HK-2 (cell line): Measurements from ENCODE around the gene SPR.
A peak's percentile ranks its signal among the peaks of the same experiment; 100 is the strongest.

Source experiments
- DNase-seq: peaks from one replicate; pipeline ENCODE4 v3.0.0-alpha.2; 2018; ENCODE audit not compliant: unreplicated experiment

The SPR gene

GRCh38 chr2:72915320-72915906, 28.2 kb downstream of the SPR start:
- DNase-seq = no peak

GRCh38 chr2:72915907-72916742, 28.9 kb downstream of the SPR start:
- peak; percentile 56 for DNase-seq

- DNase-seq = no peak
These were observed 29.5 kb downstream of the SPR start for GRCh38 chr2:72916743-72917137.

GRCh38 chr2:72917138-72917876, 30.1 kb downstream of the SPR start, which contains the start of gene EMX1:
TSS of gene EMX1 (plus strand) at chr2:72917519. CDS start at chr2:72917853, 334 bp downstream.
- DNase-seq = peak; percentile 66

GRCh38 chr2:72917877-72918553, 30.8 kb downstream of the SPR start:
- no peak for DNase-seq

- no peak for DNase-seq
These were observed 32.5 kb downstream of the SPR start for GRCh38 chr2:72919414-72920317.

GRCh38 chr2:72920318-72921087, 33.3 kb downstream of the SPR start:
- DNase-seq = no peak

- no peak for DNase-seq
These were observed 34.1 kb downstream of the SPR start for GRCh38 chr2:72921088-72921851.

- DNase-seq = no peak
These were observed 34.6 kb downstream of the SPR start for GRCh38 chr2:72921853-72922252.

GRCh38 chr2:72923833-72924352, 36.7 kb downstream of the SPR start:
- no peak for DNase-seq

GRCh38 chr2:72924353-72925240, 37.4 kb downstream of the SPR start:
- DNase-seq = no peak

GRCh38 chr2:72925328-72925943, 38.2 kb downstream of the SPR start:
- DNase-seq = no peak

GRCh38 chr2:72926368-72926767, 39.2 kb downstream of the SPR start:
- no peak for DNase-seq

GRCh38 chr2:72926811-72927465, 39.7 kb downstream of the SPR start:
- no peak for DNase-seq

GRCh38 chr2:72927619-72928550, 40.7 kb downstream of the SPR start:
- DNase-seq = no peak

- DNase-seq = no peak
These were observed 41.8 kb downstream of the SPR start for GRCh38 chr2:72929010-72929409.
